Activated naive CD8-positive, alpha-beta T cell treated with anti-CD3 and anti-CD28 coated beads, Interleukin-2, amount 10 ng/mL, durations not matched to agents 7 days and 5 days (primary cell): ENCODE results near the gene GSPT1. TPM values are rescaled to one million over a fixed set of nuclear protein-coding genes. Genes with fewer than 3 reads are reported as not detected.
A peak's percentile ranks its signal among the peaks of the same experiment; 100 is the strongest.
"Not testable (repeated sequence)": the region's sequence is repeated elsewhere in the genome, so short reads cannot be mapped to it uniquely, and the experiment has no call there.

ENCODE experiments used
- ATAC-seq: fragments of 150-1000 bp; cut with Tn5 transposase; one replicate; pipeline ENCODE4 v1.10.0; 2021; ENCODE audit warnings: low read depth, moderate library complexity
- POLR2A ChIA-PET: fragments of 350-600 bp; sonication (Branson Sonifier 250); formaldehyde crosslinking; loops from one replicate; lab custom pipeline; 2021; ENCODE audit warnings: antibody characterized with exemption; lab: Charles Lee
- DNase-seq: peaks from one replicate; pipeline ENCODE4 v3.0.0; 2021
- H3K27ac Mint-ChIP-seq: one replicate; pipeline ENCODE4 v1.8.0; 2022; ENCODE audit warnings: mild to moderate bottlenecking, mixed read lengths
- H3K27me3 Mint-ChIP-seq: one replicate; pipeline ENCODE4 v1.8.0; 2022; ENCODE audit warnings: mild to moderate bottlenecking, moderate library complexity, mixed read lengths
- H3K36me3 Mint-ChIP-seq: one replicate; pipeline ENCODE4 v1.8.0; 2021; ENCODE audit warnings: mild to moderate bottlenecking, mixed read lengths
- H3K4me1 Mint-ChIP-seq: one replicate; pipeline ENCODE4 v1.8.0; 2021; ENCODE audit warnings: mixed read lengths
- H3K4me3 Mint-ChIP-seq: one replicate; pipeline ENCODE4 v1.8.0; 2022; ENCODE audit warnings: mild to moderate bottlenecking, moderate library complexity, mixed read lengths
- H3K9me3 Mint-ChIP-seq: one replicate; pipeline ENCODE4 v1.8.0; 2021; ENCODE audit warnings: mixed read lengths
- total RNA-seq, 2 experiments: library from RNA; stranded (reverse); gene quantifications; one replicate each; pipeline ENCODE4 v1.2.3, GENCODE V29; 2021

Gene GSPT1
- total RNA-seq, 2 experiments from 2014 or later = 88.3 to 90.7 TPM

- no peak overlapping the region for H3K27ac Mint-ChIP-seq
- no peaks in the 10 kb centered on the region for H3K9me3 Mint-ChIP-seq
- DNase-seq (no peak), ATAC-seq (no peak)
- H3K4me1 Mint-ChIP-seq = no peaks in the 10 kb centered on the region
- H3K4me3 Mint-ChIP-seq = no peak overlapping the region
- POLR2A ChIA-PET = interaction anchor here (0.6 to 0.7 kb wide), 2 partner anchors 8 to 30 kb away, joined by 3 to 8 read pairs; partner anchors contain the start of gene SNX29
- no peaks in the 10 kb centered on the region for H3K27me3 Mint-ChIP-seq
- no peaks in the 10 kb centered on the region for H3K36me3 Mint-ChIP-seq
Measured at GRCh38 chr16:11946433-11946832, 30.7 kb upstream of the GSPT1 start.

- H3K4me3 Mint-ChIP-seq, H3K36me3 Mint-ChIP-seq, H3K27me3 Mint-ChIP-seq, H3K27ac Mint-ChIP-seq, DNase-seq, H3K9me3 Mint-ChIP-seq, ATAC-seq, POLR2A ChIA-PET, H3K4me1 Mint-ChIP-seq: not testable (repeated sequence)
Measured at GRCh38 chr16:11941945-11942344, 26.2 kb upstream of the GSPT1 start, which contains the start of gene NPIPB2. TSS of gene NPIPB2 (minus strand) at chr16:11942045. CDS start at chr16:11942045, 0 bp downstream.

- H3K4me1 Mint-ChIP-seq, H3K9me3 Mint-ChIP-seq, POLR2A ChIA-PET, ATAC-seq, H3K36me3 Mint-ChIP-seq, H3K27ac Mint-ChIP-seq, H3K4me3 Mint-ChIP-seq, H3K27me3 Mint-ChIP-seq, DNase-seq: not testable (repeated sequence)
Measured at GRCh38 chr16:11927350-11927749, 11.6 kb upstream of the GSPT1 start.

GRCh38 chr16:11924046-11924445, 8.3 kb upstream of the GSPT1 start:
- POLR2A ChIA-PET, H3K27ac Mint-ChIP-seq, H3K36me3 Mint-ChIP-seq, H3K27me3 Mint-ChIP-seq, H3K4me1 Mint-ChIP-seq, H3K9me3 Mint-ChIP-seq, ATAC-seq, H3K4me3 Mint-ChIP-seq, DNase-seq: not testable (repeated sequence)

GRCh38 chr16:11916524-11917285, 949 bp upstream of the GSPT1 start:
- Mint-ChIP-seq H3K4me1 (peaks cover 26% of the 10 kb centered on the region), H3K4me3 (peak overlapping the region; percentile 92), H3K27ac (peak overlapping the region; percentile 95), H3K9me3 (no peaks in the 10 kb centered on the region), H3K36me3 (peaks cover 6% of the 10 kb centered on the region), H3K27me3 (peaks cover 8% of the 10 kb centered on the region)
- ATAC-seq (no peak), DNase-seq (no peak)
- POLR2A ChIA-PET = interaction anchor here (0.6 to 2.3 kb wide), 3 partner anchors 60 to 943 kb away, joined by 3 to 14 read pairs (median 10); partner anchors contain the start of genes RSL1D1 and SNX29

GRCh38 chr16:11915114-11915643, 577 bp downstream of the GSPT1 start:
- H3K4me1 Mint-ChIP-seq = peaks cover 35% of the 10 kb centered on the region
- POLR2A ChIA-PET = interaction anchor here (0.7 to 2.3 kb wide), 5 partner anchors 62 to 153 kb away, joined by 3 to 14 read pairs (median 4); partner anchors contain the start of genes RSL1D1, SNX29 and ZC3H7A

GRCh38 chr16:11914210-11915113, 1.3 kb downstream of the GSPT1 start:
- Mint-ChIP-seq H3K9me3 (no peaks in the 10 kb centered on the region), H3K27me3 (peaks cover 3% of the 10 kb centered on the region), H3K36me3 (peaks cover 6% of the 10 kb centered on the region), H3K27ac (peak overlapping the region; percentile 89), H3K4me1 (peaks cover 37% of the 10 kb centered on the region), H3K4me3 (peak overlapping the region; percentile 92)
- no peak for ATAC-seq
- DNase-seq = no peak
- POLR2A ChIA-PET = interaction anchor here (0.6 to 1.5 kb wide), 4 partner anchors 26 to 153 kb away, joined by 3 read pairs; partner anchors contain the start of gene SNX29

More at GRCh38 chr16:11915114-11915643, 577 bp downstream of the GSPT1 start:
- DNase-seq = peak; percentile 68
- H3K27ac Mint-ChIP-seq = peak overlapping the region; percentile 89
- peaks cover 6% of the 10 kb centered on the region for H3K27me3 Mint-ChIP-seq
- peak overlapping the region; percentile 92 for H3K4me3 Mint-ChIP-seq
- no peaks in the 10 kb centered on the region for H3K9me3 Mint-ChIP-seq
- peaks cover 6% of the 10 kb centered on the region for H3K36me3 Mint-ChIP-seq
- ATAC-seq = peak; percentile 18

GRCh38 chr16:11913425-11914079, 2.2 kb downstream of the GSPT1 start:
- ATAC-seq = no peak

GRCh38 chr16:11909653-11910545, 5.9 kb downstream of the GSPT1 start:
- H3K4me1 Mint-ChIP-seq = peaks cover 46% of the 10 kb centered on the region
- ATAC-seq (no peak), DNase-seq (no peak)
- peak overlapping the region; percentile 16 for H3K27ac Mint-ChIP-seq
- H3K4me3 Mint-ChIP-seq = no peak overlapping the region
- no peaks in the 10 kb centered on the region for H3K27me3 Mint-ChIP-seq
- H3K36me3 Mint-ChIP-seq = peaks cover 14% of the 10 kb centered on the region
- no peaks in the 10 kb centered on the region for H3K9me3 Mint-ChIP-seq
- POLR2A ChIA-PET = no interaction called here

More at GRCh38 chr16:11913425-11914079, 2.2 kb downstream of the GSPT1 start:
- POLR2A ChIA-PET = interaction anchor here (0.6 kb wide), 2 partner anchors 21 to 63 kb away, joined by 3 read pairs; partner anchors contain the start of gene SNX29
- Mint-ChIP-seq H3K36me3 (peaks cover 6% of the 10 kb centered on the region), H3K4me1 (peaks cover 39% of the 10 kb centered on the region), H3K27ac (peak overlapping the region; percentile 89), H3K27me3 (peaks cover 1% of the 10 kb centered on the region), H3K9me3 (no peaks in the 10 kb centered on the region), H3K4me3 (peak overlapping the region; percentile 92)
- DNase-seq = no peak

GRCh38 chr16:11907160-11907970, 8.4 kb downstream of the GSPT1 start:
- no peak overlapping the region for H3K27ac Mint-ChIP-seq
- H3K4me3 Mint-ChIP-seq = no peak overlapping the region
- H3K9me3 Mint-ChIP-seq = no peaks in the 10 kb centered on the region
- H3K36me3 Mint-ChIP-seq = peaks cover 10% of the 10 kb centered on the region
- H3K27me3 Mint-ChIP-seq = no peaks in the 10 kb centered on the region
- POLR2A ChIA-PET = interaction anchor here (0.9 kb wide), 1 partner anchor 12 kb away, joined by 5 read pairs; no protein-coding TSS in a partner anchor
- peaks cover 27% of the 10 kb centered on the region for H3K4me1 Mint-ChIP-seq
- ATAC-seq (no peak), DNase-seq (no peak)

GRCh38 chr16:11903906-11904305, 11.8 kb downstream of the GSPT1 start:
- no peaks in the 10 kb centered on the region for H3K27me3 Mint-ChIP-seq
- H3K4me3 Mint-ChIP-seq = no peak overlapping the region
- H3K27ac Mint-ChIP-seq = no peak overlapping the region
- DNase-seq (no peak), ATAC-seq (no peak)
- POLR2A ChIA-PET = no interaction called here
- peaks cover 24% of the 10 kb centered on the region for H3K4me1 Mint-ChIP-seq
- H3K9me3 Mint-ChIP-seq = no peaks in the 10 kb centered on the region
- peaks cover 11% of the 10 kb centered on the region for H3K36me3 Mint-ChIP-seq
